NB4 (cell line): ENCODE data around the gene WRAP73.

Experiments
- DNase-seq: peaks from one replicate; pipeline ENCODE4 v3.0.0; 2010; ENCODE audit warnings: low read depth
- H3K4me3 ChIP-seq: one replicate; pipeline ENCODE4 v1.5.1; 2011; ENCODE audit warnings: mild to moderate bottlenecking, low read depth, low read length, moderate library complexity
- CTCF ChIP-seq: IDR thresholded peaks from one replicate; pipeline ENCODE4 v1.5.1; 2012; ENCODE audit warnings: low read depth, low read length
- MYC ChIP-seq: IDR thresholded peaks from 2 replicates; pipeline ENCODE4 v1.6.1; 2011; ENCODE audit warnings: low read depth, low read length
- POLR2A ChIP-seq: IDR thresholded peaks from 2 replicates; pipeline ENCODE4 v1.6.1; 2011; ENCODE audit warnings: mild to moderate bottlenecking; ENCODE audit not compliant: insufficient read length; ENCODE audit errors: extremely low read depth
- TF ChIP-seq, protein P1 (sequence below): IDR thresholded peaks from 2 replicates; pipeline ENCODE4 v1.6.1; 2011; ENCODE audit warnings: low read depth, low read length

WRAP73 gene

DNA sequence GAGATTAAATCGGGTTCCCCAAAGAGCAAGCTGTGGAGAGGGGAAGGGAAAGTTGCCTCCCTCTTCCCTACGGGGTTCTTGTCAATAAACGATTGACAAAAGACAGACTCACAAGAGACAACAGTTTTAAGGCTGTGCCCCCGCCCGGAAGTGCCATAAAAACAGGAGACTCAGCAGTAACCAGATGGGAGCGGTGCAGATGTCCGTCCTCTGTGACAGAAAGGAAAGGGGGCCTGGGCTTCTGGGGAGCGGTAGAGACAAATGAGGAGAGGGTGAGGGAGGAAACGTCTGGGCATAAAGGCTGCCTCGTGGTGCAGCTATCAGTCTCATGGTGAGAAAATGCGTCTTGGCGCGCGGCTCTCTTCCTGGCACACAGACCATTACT lies 8.3 kb upstream of the WRAP73 start:
- H3K4me3 ChIP-seq = no peak overlapping the region
- no peak for DNase-seq
- TF ChIP-seq MYC = no peak
- TF ChIP-seq, protein P1, sequence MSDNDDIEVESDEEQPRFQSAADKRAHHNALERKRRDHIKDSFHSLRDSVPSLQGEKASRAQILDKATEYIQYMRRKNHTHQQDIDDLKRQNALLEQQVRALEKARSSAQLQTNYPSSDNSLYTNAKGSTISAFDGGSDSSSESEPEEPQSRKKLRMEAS = no peak
- no peak for TF ChIP-seq CTCF
- TF ChIP-seq POLR2A = no peak

DNA sequence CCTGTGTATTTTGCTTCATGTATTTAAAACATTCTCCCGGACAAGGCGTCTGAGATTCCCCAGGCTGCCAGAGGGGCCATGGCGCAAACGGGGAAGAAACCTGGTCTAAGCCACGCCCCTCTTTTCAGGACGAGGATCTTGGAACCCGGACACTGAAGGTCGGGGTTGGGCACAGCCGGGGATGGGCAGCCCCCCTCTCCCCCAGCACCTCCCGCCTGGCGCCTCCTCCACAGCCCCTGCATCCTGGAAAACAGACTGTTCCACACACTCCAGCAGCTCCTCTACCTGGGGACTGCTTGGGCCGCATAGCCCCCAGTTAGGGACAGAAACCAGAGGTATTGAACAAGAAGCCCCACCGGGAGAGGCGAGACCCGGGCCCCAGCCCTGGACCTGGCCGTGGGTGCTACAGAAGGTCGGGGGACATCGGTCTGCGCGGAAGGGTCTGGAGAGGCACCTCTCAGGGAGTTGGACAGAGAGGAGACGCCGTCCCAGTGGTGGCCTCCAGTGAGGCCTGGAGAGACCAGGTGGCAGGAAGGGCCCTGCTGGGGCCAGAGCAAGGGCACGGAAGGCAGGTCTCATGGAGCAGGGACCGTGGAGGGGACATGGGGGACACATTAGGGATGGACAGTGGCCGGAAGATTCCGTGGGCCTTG lies 7.8 kb upstream of the WRAP73 start:
- TF ChIP-seq CTCF = no peak
- TF ChIP-seq, protein P1 = no peak
- no peak for TF ChIP-seq POLR2A
- TF ChIP-seq MYC = no peak
- no peak overlapping the region for H3K4me3 ChIP-seq
- no peak for DNase-seq

GRCh38 chr1:3657096-3657475 lies 7.2 kb upstream of the WRAP73 start:
- no peak overlapping the region for H3K4me3 ChIP-seq
- TF ChIP-seq MYC (no peak), POLR2A (no peak), CTCF (no peak)
- TF ChIP-seq, protein P1 = no peak
- no peak for DNase-seq

- DNase-seq = no peak
- no peak for TF ChIP-seq POLR2A
- TF ChIP-seq, protein P1 = no peak
- TF ChIP-seq MYC = no peak
- no peak overlapping the region for H3K4me3 ChIP-seq
Observed at GRCh38 chr1:3656450-3657095, 6.7 kb upstream of the WRAP73 start.

DNA sequence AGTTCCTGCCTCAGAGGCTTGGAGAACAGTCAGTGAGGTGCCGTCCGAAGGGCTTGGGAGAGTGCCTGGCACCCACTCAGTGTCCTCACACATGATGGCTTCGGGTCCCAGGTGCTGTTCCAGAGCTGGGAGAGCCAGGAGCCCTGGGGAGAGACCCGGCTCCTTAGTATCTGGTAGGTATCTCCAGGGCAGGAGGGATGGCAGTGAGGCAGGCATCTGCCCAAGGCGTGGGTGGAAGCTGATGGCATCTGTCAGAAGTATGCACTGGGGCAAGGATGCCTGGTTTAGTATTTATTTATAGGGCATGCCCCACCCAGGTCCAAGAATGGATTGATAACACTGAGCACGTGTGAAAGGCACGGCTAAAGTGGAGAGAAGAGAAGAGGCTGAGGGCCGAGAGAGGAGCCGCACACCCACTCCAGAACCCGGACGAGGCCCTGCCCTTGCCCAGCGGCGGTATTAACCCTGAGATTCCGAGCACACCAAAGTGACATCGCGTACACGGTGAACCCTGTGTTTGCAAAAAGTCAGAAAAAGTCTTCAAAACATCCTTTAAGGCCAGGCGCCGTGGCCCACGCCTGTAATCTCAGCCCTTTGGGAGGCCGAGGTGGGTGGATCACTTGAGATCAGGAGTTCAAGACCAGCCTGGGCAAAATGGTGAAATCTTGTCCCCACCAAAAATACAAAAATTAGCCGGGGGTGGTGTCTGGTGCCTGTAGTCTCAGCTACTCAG lies 4.8 kb upstream of the WRAP73 start:
- TF ChIP-seq POLR2A = no peak
- TF ChIP-seq CTCF = no peak
- TF ChIP-seq, protein P1 = no peak
- TF ChIP-seq MYC = no peak
- no peak overlapping the region for H3K4me3 ChIP-seq
- no peak for DNase-seq

DNA sequence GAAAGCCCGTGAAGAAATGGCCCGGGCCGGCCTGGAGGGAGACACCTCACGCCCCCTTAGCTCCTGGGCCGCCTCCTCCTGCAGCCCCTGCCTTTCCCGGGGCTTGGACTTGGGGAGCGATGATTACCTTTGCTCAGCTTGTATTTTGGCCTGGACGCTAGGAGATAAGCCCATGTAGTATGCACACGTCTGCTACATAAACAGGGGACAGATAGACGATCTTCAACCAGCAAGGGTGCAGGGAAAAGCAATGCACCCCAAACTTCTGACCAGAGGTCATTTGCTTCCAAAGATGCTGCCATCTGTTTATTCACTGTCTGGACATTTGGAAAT lies 3.3 kb upstream of the WRAP73 start:
- H3K4me3 ChIP-seq = no peak overlapping the region
- TF ChIP-seq CTCF (no peak), POLR2A (no peak), MYC (no peak)
- TF ChIP-seq, protein P1 = no peak
- DNase-seq = no peak
